Transverse colon (tissue), 4 donors: ENCODE data around the gene OPN1LW.

Experiments
- POLR2A ChIP-seq: fragments of 450-650 bp; IDR thresholded peaks from one replicate; pipeline ENCODE4 v1.6.1; 2016; ENCODE audit warnings: antibody characterized with exemption, mild to moderate bottlenecking, moderate library complexity
- POLR2AphosphoS5 ChIP-seq, 3 donors: sonication (generic); formaldehyde crosslinking; IDR thresholded peaks; one replicate each; pipeline ENCODE4 v1.6.1; 2016; ENCODE audit warnings: antibody characterized with exemption in 3 of 3
- TF ChIP-seq, protein P1 (sequence below), 5 experiments: fragments of 200-600 bp in 3 of 5; fragments of 450-650 bp in 2 of 5; sonication (generic) in 3 of 5; IDR thresholded peaks; 1 replicate in 2 of 5; 2 replicates in 3 of 5; pipeline ENCODE4 v1.5.1; 2016 to 2017; ENCODE audit warnings: antibody characterized with exemption in 5 of 5, inconsistent platforms in 3 of 5, mild to moderate bottlenecking in 2 of 5, moderate library complexity in 1 of 5

- TF ChIP-seq, protein P1, sequence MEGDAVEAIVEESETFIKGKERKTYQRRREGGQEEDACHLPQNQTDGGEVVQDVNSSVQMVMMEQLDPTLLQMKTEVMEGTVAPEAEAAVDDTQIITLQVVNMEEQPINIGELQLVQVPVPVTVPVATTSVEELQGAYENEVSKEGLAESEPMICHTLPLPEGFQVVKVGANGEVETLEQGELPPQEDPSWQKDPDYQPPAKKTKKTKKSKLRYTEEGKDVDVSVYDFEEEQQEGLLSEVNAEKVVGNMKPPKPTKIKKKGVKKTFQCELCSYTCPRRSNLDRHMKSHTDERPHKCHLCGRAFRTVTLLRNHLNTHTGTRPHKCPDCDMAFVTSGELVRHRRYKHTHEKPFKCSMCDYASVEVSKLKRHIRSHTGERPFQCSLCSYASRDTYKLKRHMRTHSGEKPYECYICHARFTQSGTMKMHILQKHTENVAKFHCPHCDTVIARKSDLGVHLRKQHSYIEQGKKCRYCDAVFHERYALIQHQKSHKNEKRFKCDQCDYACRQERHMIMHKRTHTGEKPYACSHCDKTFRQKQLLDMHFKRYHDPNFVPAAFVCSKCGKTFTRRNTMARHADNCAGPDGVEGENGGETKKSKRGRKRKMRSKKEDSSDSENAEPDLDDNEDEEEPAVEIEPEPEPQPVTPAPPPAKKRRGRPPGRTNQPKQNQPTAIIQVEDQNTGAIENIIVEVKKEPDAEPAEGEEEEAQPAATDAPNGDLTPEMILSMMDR (IDR thresholded peaks at IDR 0.05), result no peak
- TF ChIP-seq POLR2AphosphoS5 (IDR thresholded peaks at IDR 0.05), result no peak
- no peak for TF ChIP-seq POLR2A
These were observed 22.8 kb upstream of the OPN1LW start for GRCh38 chrX:154121207-154121606.
